SU-DHL-6 (cell line): ENCODE results near the gene CTR9.

ENCODE experiments used
- H2AFZ ChIP-seq: fragments of 200-600 bp; sonication (generic); 2 replicates; pipeline ENCODE4 v1.6.1; 2014; ENCODE audit warnings: low read depth, mild to moderate bottlenecking, moderate library complexity, mixed read lengths, antibody characterized with exemption, low read length; ENCODE audit not compliant: severe bottlenecking
- H3F3A ChIP-seq: fragments of 200-600 bp; shearing (Covaris generic); 2 replicates; pipeline ENCODE4 v1.6.0; 2016; ENCODE audit warnings: antibody characterized with exemption, mild to moderate bottlenecking; ENCODE audit not compliant: insufficient read depth
- H3K27ac ChIP-seq: fragments of 200-600 bp; sonication (generic); 2 replicates; pipeline ENCODE4 v1.5.1; 2016; ENCODE audit warnings: low read depth, mild to moderate bottlenecking, low read length, moderate library complexity, mixed read lengths
- H3K27me3 ChIP-seq: fragments of 200-600 bp; sonication (generic), shearing (Covaris generic); 2 replicates; pipeline ENCODE4 v1.6.0; 2014; ENCODE audit warnings: mild to moderate bottlenecking, low read length
- H3K36me3 ChIP-seq: fragments of 200-600 bp; sonication (generic); 2 replicates; pipeline ENCODE4 v1.6.1; 2014; ENCODE audit warnings: mild to moderate bottlenecking, low read length, mixed read lengths
- H3K4me2 ChIP-seq: fragments of 300-600, 200-600 bp; shearing (Covaris generic), sonication (generic); 2 replicates; pipeline ENCODE4 v1.6.0; 2014; ENCODE audit warnings: low read length, low read depth, mild to moderate bottlenecking; ENCODE audit not compliant: poor library complexity, severe bottlenecking
- H3K4me3 ChIP-seq: fragments of 200-600 bp; sonication (generic); 2 replicates; pipeline ENCODE4 v1.5.1; 2014; ENCODE audit warnings: antibody characterized with exemption, low read length, mild to moderate bottlenecking, mixed read lengths; ENCODE audit not compliant: insufficient read depth, poor library complexity, severe bottlenecking
- H3K79me2 ChIP-seq: fragments of 200-600 bp; sonication (generic); 2 replicates; pipeline ENCODE4 v1.6.1; 2014; ENCODE audit warnings: mild to moderate bottlenecking, low read length, moderate library complexity; ENCODE audit not compliant: insufficient read depth
- H3K9ac ChIP-seq: fragments of 200-600 bp; sonication (generic); 2 replicates; pipeline ENCODE4 v1.7.0; 2014; ENCODE audit warnings: mild to moderate bottlenecking, low read length
- H3K9me2 ChIP-seq: fragments of 200-600 bp; sonication (generic); replicated peaks from 2 replicates; pipeline ENCODE4 v1.6.1; 2014; ENCODE audit warnings: low read length; ENCODE audit not compliant: insufficient read depth
- H3K9me3 ChIP-seq: fragments of 200-600 bp; sonication (generic); 2 replicates; pipeline ENCODE4 v1.6.1; 2014; ENCODE audit warnings: low read length, mixed read lengths; ENCODE audit not compliant: insufficient read depth
- H4K20me1 ChIP-seq: fragments of 200-600 bp; sonication (generic); 2 replicates; pipeline ENCODE4 v1.6.1; 2014; ENCODE audit warnings: low read depth, mild to moderate bottlenecking, antibody characterized with exemption, low read length, moderate library complexity, mixed read lengths
- EZH2phosphoT487 ChIP-seq: fragments of 200-600 bp; sonication (generic), shearing (Covaris generic); conservative IDR thresholded peaks from 2 replicates; pipeline ENCODE4 v1.6.1; 2018; ENCODE audit warnings: mild to moderate bottlenecking, antibody characterized with exemption, low read length, moderate library complexity, mixed read lengths
- TF ChIP-seq, protein P1 (sequence below): fragments of 200-600 bp; sonication (generic); IDR thresholded peaks from one replicate; pipeline ENCODE4 v1.5.1; 2017; ENCODE audit warnings: antibody characterized with exemption, mild to moderate bottlenecking, low read length, moderate library complexity; ENCODE audit not compliant: insufficient read depth, poor library complexity, severe bottlenecking

The CTR9 gene

DNA sequence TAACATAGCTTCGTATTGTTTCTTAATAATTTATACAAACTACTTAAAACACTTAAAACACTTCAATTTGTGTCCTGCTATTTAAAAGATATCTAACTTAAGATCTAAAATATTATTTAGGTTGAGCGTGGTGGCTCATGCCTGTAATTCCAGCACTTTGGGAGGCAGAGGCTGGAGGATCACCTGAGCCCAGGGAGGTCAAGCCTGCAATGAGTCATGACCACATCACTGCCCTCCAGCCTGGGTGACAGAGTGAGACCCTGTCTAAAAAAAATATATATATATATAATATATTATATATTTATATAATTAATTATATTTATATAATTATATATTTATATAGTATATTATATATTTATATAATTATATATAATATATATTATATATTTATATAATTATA lies 4.2 kb upstream of the CTR9 start:
- TF ChIP-seq, protein P1, sequence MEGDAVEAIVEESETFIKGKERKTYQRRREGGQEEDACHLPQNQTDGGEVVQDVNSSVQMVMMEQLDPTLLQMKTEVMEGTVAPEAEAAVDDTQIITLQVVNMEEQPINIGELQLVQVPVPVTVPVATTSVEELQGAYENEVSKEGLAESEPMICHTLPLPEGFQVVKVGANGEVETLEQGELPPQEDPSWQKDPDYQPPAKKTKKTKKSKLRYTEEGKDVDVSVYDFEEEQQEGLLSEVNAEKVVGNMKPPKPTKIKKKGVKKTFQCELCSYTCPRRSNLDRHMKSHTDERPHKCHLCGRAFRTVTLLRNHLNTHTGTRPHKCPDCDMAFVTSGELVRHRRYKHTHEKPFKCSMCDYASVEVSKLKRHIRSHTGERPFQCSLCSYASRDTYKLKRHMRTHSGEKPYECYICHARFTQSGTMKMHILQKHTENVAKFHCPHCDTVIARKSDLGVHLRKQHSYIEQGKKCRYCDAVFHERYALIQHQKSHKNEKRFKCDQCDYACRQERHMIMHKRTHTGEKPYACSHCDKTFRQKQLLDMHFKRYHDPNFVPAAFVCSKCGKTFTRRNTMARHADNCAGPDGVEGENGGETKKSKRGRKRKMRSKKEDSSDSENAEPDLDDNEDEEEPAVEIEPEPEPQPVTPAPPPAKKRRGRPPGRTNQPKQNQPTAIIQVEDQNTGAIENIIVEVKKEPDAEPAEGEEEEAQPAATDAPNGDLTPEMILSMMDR: no peak
- no peak for TF ChIP-seq EZH2phosphoT487
- H3K9me3 ChIP-seq: no peaks in the 10 kb centered on the region
- H3K4me3 ChIP-seq: no peak overlapping the region
- H4K20me1 ChIP-seq: no peaks in the 10 kb centered on the region
- H2AFZ ChIP-seq: no peak overlapping the region
- H3K79me2 ChIP-seq: peaks cover 7% of the 10 kb centered on the region
- H3K36me3 ChIP-seq: no peaks in the 10 kb centered on the region
- no peak overlapping the region for H3K27ac ChIP-seq
- H3K9ac ChIP-seq: no peak overlapping the region
- H3F3A ChIP-seq: peaks cover 9% of the 10 kb centered on the region
- H3K27me3 ChIP-seq: no peaks in the 10 kb centered on the region
- no peak overlapping the region for H3K4me2 ChIP-seq
- no peaks in the 10 kb centered on the region for H3K9me2 ChIP-seq

DNA sequence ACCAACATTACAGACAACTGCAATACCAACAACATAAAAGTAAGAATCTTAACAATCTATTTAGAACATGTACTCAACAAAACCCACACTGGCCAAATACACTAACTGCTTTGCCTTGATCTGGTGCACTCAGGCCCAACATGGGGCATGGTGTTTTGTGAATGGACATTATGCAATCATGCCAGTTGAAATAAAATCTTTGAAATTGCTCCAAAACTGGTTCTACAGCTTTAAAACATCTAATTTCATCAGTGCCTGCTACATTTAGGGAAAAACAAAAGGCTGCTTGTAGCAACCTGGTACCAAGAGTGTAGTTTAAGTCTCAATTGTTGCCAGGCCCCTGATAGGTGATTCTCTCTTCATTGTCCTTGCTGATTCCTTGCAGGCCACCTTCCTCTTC lies 3.3 kb upstream of the CTR9 start:
- Histone ChIP-seq H3F3A (peaks cover 12% of the 10 kb centered on the region), H3K9ac (no peak overlapping the region), H3K9me2 (no peaks in the 10 kb centered on the region), H3K36me3 (0 out of 2 replicates have a peak, but pooled peaks cover 3% of the 10 kb centered on the region), H3K4me2 (no peak overlapping the region), H3K4me3 (no peak overlapping the region), H3K79me2 (peaks cover 15% of the 10 kb centered on the region), H3K9me3 (no peaks in the 10 kb centered on the region), H4K20me1 (no peaks in the 10 kb centered on the region), H3K27ac (no peak overlapping the region), H2AFZ (no peak overlapping the region), H3K27me3 (no peaks in the 10 kb centered on the region)
- TF ChIP-seq EZH2phosphoT487: no peak
- TF ChIP-seq, protein P1: no peak

DNA sequence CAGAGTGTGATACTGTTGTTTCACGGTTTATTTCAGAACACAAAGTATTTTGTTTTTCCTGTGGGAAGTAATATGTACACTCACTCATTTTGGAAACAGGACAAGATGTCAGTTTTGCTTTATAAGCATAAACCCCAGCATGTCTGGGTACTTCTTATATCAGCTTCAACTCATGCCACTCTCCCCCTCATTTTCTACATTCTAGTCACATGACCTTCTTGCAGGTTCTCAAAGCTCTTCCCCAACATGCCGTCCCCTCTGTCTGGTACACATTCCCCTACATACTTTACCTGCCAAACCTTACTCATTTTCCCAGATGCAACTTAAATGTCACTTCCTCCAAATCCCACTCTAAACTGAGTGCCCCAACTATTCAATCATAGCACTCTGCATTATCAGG lies 1.6 kb upstream of the CTR9 start:
- no peak overlapping the region for H3K9ac ChIP-seq
- H3K79me2 ChIP-seq: peaks cover 15% of the 10 kb centered on the region
- peaks cover 9% of the 10 kb centered on the region; the same call in 1 of the 2 replicates for H3K36me3 ChIP-seq
- no peak overlapping the region for H3K27ac ChIP-seq
- H3F3A ChIP-seq: peaks cover 14% of the 10 kb centered on the region
- H3K9me3 ChIP-seq: no peaks in the 10 kb centered on the region
- H3K4me2 ChIP-seq: no peak overlapping the region
- H3K4me3 ChIP-seq: no peak overlapping the region
- TF ChIP-seq, protein P1: no peak
- TF ChIP-seq EZH2phosphoT487: no peak
- no peaks in the 10 kb centered on the region for H4K20me1 ChIP-seq
- H3K9me2 ChIP-seq: no peaks in the 10 kb centered on the region
- H2AFZ ChIP-seq: no peak overlapping the region
- H3K27me3 ChIP-seq: no peaks in the 10 kb centered on the region
